GM19023 (cell line): ENCODE measurements around the gene FOXD2.
"Not testable (repeated sequence)": the region's sequence is repeated elsewhere in the genome, so short reads cannot be mapped to it uniquely, and the experiment has no call there.

Source experiments
- ATAC-seq: cut with Tn5 transposase; IDR thresholded peaks from one replicate; pipeline ENCODE4 v1.9.1; 2021; ENCODE audit warnings: mild to moderate bottlenecking, moderate library complexity; ENCODE audit not compliant: unreplicated experiment

Gene FOXD2

DNA sequence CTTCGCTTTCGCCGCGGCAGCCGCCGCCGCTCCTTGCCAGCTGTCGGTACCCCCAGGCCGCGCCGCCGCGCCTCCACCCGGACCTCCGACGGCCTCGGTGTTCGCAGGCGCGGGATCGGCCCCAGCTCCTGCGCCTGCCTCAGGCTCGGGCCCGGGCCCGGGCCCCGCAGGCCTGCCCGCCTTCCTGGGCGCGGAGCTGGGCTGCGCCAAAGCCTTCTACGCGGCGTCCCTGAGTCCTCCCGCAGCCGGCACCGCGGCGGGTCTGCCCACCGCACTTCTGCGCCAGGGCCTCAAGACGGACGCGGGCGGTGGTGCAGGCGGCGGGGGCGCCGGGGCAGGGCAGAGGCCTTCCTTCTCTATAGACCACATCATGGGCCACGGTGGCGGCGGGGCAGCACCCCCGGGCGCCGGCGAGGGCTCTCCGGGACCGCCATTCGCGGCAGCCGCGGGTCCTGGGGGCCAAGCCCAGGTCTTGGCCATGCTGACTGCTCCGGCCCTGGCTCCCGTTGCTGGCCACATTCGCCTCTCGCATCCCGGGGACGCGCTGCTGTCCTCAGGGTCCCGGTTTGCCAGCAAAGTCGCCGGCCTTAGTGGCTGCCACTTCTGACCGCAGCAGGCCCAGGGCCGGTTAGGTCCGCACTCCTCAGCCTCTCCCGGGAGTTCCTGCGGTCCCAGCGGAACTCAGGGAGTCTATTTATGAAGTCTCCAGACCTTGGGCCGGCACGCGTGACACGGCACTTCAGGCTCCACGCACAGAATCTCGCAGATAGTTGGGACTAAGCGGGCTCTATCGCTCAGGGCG, 1.4 kb downstream of the FOXD2 start:
- ATAC-seq = no peak

DNA sequence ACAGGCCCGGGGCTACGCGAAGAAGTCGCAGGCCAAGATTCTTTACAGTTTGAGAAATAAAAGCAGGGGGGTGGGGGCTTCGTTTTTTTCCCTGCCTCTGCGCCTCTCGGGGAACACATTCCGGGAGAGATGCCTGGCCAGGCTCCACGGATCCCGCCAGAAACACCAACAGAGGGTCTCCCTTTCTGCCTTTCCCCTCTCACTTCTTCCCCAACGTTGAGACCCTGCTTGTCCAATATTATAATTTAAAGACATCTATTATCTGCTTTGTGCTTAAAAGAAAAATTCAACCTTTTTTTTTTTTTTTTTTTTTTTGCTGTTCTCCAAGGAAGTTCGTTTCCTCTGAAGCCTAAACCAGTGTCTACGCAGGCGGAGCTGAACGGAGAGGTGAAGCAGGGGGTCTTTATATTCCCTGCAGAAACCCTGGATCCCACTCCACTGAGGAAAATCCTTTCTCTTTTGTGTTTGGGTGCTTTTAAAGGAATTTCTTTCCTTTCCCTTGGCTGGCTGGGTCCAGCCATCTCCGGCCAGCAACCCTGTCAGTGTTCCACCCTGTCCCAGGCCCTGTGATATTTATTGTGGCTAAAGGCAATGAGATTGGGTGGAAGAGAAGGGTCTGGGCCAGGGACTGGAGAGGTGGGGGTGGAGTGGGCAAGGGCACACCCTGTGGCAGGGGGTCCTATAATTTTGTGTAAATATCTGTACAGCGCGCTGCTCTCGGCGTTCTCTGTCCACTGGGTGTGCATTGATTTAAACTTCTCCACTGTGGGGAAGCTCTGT, 2.2 kb downstream of the FOXD2 start:
- no peak for ATAC-seq

DNA sequence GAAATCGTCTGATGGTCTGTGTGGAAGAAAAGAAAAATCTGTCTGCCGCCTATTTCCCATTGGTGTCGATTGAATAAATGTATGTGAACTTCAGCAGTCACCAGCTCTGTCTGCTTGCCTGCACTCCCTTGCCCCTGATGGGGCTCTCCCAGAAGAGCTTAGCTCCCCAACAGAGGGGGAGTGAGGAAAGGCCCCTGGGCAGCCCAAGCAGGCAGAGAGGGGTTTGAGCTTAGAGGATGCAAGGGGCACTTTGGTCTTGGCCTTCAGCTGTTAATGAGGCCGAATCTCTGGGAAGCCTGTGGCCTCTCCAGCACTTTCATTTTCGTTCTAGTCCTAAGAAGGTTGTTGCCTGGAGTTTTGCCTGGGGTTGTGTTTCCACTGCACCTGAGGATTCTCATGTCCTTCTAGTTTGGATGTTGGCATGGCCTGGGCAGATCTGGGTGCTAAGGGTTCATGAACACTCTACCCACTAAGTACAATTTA, 2.8 kb downstream of the FOXD2 start:
- ATAC-seq = no peak

DNA sequence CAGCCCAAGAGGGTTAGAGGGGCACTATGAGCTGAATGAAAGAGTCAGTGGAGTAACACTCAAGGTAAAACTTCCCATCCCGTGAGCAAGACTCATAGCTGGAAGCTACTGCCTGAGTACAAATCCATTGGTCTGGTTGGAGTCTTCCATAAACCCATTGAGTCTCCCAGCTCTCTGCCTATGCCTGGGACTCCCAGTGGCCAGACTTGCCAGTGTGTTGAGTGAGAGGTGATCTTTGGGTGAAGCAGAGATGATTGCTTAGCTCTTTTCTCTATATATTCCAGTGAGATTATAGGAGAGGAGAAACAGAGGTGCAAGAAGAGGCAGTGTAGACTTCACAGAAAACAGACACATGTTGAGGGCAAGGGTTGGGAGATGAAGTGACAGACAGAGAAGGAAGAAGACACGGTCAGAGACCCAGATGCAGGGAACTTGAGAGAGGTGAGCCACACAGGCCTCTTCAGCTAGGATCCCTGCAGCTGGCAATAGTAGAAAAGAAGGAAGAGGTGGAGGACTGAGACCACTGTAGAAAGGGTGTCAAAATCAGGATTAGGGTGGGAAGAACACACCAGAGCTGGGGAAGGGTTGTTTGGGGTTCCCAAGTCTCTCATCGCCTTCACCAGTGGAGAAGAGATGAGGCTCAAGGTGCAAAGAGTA, 3.7 kb downstream of the FOXD2 start:
- no peak for ATAC-seq

DNA sequence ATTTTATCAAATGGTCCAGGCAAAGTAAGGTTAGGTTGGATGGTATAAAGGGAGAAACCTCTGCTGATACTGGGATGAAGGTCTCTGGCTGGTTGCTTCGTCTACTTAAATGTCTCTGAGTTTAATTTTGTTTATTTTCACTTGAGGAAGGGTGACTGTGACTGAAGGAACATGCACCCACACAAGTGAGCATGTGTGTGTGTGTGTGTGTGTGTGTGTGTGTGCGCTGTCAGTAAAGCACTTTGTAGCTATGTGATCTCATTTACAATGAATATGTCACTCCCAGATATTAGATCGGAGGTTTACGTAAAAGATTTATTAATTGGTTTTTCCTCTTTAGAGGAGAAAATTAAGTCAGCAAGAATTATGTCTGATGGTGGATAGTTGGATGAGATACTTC, 4.4 kb downstream of the FOXD2 start:
- no peak for ATAC-seq

DNA sequence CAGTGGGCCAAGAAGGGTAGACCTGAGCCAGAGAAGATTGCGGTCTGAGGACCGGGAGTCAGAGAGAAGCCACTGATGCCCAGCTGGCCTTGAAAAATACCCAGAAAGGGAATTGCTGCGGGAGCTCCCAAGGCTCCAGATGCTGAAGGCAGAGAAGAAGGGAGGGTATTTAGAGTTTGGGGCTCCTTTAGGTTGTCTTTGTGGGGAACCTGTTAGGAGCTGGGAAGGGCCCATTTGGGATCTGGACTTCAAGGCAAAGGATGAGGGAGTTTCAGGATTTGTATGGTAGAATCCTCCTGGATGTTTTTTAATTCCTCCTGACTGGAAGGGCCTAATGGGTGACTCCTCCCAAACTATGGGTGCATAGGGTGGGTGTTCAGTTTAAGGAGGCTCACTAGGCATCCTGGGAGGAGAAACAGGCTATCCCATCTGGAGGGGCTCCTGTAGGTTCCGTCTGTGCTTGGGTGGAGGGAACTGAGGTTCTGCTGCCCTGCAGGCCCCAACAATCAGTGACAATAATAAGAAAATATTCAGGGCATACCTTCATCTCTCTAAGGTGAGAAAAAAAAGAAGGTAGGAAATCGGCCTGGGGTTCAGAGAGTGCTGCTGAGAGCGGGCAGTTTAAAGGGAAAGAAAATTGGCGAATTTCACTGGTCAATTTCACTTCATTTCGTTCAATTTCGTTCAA, 5.1 kb downstream of the FOXD2 start:
- ATAC-seq = no peak

DNA sequence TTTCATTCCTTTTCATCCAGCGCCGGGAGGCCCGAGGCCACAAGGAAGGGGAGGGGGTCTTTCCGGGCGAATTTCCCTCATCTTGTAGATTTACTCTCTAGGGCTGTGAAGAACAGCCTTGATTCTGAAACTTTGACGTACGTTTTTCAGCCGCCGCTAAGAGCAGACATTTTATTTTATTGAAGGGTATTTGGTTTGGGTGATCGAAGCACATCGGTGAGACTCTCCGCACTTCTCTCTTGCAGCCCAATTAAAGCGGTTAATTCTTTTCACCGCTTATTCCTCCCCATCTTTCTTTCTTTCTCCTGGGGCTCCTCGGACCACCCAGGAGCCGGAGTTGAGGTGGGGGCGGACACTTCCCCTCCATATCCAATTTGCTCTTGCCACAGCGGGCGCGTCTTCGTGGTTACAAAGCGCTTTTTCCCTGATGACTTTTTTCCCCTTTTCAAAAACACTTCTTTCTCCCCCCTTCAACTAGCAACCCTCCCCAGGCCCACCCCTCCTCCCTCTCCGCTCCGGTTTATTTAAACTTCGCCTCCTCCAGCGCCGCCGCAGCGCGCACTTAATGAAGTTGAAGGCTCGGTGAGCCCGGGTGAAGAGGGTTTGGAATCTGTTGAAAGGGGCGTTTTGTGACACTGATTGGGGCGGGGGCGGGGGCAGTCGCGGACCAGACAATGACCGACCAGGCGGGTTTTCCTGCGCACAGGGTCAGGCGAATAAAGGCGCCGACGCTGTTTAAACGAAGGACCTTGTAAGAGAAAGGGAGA, 5.9 kb downstream of the FOXD2 start:
- no peak for ATAC-seq

DNA sequence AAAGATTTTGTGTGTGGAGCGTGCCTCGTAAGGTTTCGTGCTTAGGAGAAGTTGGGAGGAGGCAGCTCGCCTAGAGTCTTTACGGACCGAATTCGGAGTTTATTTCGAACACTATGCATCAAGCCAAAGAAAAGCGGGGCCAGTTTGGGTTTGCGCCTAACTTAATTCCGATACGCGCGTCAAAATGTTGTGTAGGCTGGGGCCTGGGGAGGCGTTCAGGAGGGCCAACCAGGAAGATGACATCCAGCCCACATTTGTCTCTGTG, 6.4 kb downstream of the FOXD2 start:
- ATAC-seq = no peak

DNA sequence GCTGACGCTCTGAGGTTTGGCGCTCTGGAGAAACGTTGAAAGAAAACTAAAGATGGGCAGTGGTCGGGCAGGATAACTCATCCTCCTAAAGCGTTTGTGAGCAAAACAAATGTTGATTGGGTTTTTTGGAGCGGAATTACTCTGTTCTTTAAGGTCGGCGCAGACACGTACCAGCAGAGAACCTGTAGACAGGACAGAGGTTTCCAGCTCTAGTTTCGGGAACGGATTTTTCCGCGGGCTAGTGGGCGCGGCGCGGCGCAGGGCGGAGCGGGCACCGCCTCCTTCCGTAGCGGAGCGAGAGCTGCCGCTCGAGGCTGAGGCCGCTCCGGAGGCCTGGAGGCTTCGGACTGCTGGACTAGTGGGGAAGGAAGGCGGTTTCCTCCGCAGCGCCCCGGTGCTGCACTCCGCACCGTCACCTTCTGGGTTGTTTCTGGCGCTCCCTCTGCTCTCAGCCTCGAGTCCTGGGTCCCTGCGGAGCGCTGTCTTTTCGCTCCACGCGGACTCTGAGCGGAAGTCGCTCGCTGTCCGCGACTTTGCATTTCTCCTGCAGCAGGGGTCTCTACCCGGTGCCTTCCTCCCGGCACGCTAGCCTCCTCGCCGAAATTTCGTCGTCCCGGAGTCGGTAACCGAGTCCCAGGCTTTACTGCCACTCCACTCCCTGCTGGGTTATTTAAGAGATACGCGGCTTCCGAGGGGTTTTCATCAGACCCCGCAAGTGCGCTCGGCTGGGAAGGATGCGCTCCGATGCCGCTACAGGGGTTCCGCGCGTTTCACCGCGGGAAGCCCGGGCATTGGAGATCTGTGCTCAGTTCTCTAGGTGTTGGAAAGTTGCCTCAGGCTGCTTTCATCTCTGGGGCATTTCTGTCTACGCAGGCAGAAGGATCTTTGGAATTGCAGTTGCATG, 7.0 kb downstream of the FOXD2 start:
- no peak for ATAC-seq

DNA sequence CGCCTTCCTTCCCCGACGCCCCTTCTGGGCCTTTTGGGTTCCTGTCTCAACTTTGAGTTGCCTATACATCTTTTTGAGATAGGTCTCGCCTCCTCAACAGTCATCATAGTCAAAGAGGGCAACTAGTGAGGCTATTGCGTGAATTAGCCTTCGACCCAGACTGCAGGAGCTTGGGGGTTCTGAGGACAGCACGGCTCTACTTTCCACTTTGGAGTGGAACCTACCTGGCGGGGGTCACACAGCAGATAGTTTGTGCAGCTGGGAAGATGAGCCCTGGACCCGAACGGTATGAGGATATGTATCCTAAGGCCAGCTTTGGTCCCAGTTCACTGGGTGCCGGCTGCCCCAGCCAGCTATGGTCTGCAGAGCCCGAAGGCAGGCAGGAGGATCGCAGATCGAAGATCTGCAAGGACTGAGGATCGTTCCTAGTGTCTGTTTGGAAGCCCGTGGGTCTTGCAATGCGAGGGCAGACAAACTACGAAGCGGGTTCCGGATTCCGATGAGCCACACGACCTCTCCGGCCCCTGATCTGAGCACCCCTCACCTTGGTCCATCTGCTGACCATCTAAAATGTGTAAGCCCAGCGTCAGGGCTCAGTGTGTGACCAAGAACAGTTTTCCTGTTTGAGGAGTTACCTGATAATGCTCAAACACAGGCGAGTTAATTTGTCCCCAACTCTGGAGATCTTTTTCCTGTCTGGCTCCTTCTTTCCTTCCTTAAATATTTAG, 8.1 kb downstream of the FOXD2 start:
- ATAC-seq = no peak

DNA sequence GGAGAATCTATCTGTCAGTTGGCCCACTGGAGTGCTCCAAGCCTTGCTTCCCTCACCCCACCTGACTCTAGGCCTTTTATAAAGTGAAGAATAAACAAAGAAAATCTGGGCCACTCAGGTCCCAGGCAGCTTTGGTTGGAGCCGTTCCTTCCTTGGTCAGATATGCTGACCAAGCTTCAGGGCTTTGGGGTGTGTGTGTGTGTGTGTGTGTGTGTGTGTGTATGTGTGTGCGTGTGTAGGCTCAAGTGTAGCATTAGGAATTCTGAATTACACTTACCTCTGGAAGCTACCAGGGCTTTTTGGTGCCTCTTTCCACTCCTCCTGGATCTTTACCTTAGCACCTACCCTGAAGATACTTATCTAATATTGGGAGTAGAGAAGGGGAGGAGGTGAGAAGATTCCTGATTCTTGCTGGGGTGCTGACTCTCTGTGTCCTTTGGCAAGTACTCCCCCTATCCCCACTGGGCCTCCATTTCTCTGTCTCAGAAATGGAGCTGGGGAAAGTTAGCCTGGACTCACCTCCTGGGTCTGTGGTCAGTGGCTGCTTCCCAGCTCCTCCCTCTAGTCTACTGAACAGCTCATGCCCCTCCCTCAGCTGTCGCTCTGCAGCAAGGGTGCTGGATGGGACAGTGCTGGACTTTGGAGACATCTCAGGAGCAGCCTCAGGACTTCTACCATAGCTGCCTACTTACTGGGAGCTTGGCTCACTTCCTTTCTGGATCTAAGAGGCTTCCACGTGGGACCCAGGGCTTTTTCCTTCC, 10.8 kb downstream of the FOXD2 start:
- no peak for ATAC-seq

DNA sequence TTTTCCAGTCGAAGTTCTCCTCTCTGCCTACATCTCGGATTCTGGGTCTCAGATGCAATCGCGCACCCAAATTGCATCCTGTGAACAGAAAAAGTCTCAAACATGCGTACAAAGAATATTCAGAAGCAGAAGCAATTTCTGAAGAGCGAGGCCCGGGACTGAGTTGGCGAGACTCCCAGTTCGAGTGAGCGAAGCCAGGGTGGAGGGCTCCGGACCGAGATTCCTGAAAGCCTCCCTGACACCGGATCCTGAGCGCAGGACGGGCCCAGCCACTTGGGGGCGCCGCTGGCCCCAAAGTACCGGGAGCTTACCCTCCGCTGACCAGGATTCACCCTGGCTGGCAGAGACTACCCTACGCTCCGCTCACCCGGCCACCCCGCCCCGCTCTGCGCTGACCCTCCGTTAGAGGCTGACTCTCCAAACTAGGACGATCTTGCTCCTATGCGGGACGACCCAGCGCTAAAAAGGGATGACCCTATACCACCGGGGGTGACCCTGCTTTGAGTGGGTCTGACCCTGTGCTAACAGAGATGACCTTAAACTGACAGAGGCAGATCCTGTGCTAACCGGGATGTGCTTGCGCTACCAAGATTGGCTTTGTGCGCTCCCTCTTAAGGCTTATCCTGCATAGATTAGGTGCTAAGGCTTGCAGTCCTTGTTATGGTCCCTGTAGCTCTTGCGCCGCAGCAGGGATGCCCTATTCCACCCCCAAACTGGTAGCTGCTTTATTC, 12.1 kb downstream of the FOXD2 start:
- no peak for ATAC-seq

DNA sequence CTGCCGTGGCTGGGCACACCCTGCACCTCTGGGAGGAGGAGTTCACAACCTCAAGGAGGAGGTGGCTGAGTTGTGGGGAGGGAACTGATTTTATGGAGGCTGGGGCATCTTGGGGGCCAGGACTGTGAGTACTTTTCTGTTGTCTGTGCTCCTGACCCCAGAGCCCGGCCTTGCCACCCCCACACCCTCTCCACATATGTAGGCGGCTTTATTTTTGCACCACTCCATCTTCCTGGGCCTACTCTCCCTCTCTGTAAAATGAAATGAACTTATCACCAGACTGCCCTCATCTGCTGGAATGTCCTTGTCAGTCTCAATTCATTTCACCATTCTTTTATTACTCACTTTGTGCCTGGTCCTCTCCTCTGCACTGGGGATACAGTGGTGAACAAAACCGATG, 12.8 kb downstream of the FOXD2 start:
- ATAC-seq = no peak

DNA sequence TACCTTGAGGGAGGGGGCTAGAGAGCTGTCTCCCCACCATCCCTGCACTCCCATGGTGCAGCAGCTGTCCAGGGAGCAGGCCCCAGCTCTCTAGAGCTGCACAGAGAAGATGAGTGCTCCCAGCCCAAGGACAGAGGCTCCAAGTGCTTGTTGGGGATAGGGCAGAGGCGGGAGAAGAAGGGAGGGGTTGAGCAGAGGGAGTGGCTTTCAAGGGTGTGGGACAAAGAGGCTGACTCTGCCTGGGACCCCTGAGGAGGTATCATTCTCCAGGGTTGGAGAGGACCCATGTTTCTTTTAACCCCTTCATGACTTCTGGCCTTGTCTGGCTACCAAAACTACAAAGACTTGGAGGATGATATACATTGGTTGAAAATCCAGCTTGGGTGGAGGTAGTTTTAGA, 14.6 kb downstream of the FOXD2 start:
- ATAC-seq = no peak

DNA sequence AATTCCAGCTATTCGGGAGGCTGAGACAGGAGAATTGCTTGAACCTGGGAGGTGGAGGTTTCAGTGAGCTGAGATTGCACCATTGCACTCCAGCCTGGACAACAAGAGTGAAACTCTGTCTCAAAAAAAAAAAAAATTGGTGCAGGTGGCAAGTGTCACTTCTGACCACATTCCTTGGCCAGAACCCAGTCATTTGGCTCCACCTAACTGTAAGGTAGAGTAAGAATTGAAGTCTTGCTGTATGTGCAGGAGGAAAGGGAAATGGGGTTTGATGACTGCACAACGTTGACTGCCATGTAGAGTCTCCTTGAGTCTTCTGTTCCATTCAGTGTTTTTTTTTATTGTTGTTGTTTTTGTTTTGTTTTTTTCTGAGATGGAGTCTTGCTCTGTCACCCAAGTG, 16.1 kb downstream of the FOXD2 start:
- ATAC-seq = not testable (repeated sequence)

DNA sequence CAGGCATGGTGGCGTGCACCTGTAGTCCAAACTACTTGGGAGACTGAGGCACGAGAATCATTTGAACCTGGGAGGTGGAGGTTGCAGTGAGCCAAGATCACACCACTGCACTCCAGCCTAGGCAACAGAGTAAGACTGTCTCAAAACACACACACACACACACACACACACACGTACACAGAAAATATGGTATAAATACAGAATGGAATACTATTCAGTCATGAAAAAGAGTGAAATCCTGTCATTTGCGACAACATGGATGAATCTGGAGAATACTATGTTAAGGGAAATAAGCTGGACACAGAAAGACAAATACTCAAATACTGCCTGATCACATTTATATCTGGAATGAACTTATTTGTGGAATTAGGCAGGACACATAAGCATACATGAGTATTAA, 18.4 kb downstream of the FOXD2 start:
- no peak for ATAC-seq

DNA sequence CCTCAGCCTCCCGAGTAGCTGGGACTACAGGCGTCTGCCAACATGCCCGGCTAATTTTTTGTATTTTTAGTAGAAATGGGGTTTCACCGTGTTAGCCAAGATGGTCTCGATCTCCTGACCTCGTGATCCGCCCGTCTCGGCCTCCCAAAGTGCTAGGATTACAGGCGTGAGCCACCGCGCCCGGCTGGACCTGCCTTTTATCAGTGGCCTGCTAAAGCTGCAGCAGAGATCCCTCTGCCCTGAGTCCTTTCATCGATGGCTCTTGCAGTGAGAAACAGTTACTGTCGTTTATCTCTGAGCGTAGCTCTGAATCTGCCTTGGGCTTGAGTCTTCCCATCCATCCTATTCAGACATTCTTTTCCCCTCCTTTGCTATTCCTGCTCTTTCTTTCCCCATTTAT, 19.7 kb downstream of the FOXD2 start:
- ATAC-seq = not testable (repeated sequence)
